Middle frontal gyrus (tissue), 1 donor: ENCODE data around the gene FGF18.
"Not testable (repeated sequence)": the region's sequence is repeated elsewhere in the genome, so short reads cannot be mapped to it uniquely, and the experiment has no call there.

ENCODE experiments used
- DNase-seq: peaks from one replicate; pipeline ENCODE4 v3.0.0-alpha.2; 2015; ENCODE audit warnings: low spot score; ENCODE audit errors: extremely low spot score

The FGF18 gene

GRCh38 chr5:171495122-171495700, 75.8 kb downstream of the FGF18 start:
- DNase-seq: no peak

- DNase-seq: no peak
These were observed 77.0 kb downstream of the FGF18 start for GRCh38 chr5:171496456-171496855.

GRCh38 chr5:171497494-171497893, 78.0 kb downstream of the FGF18 start:
- not testable (repeated sequence) for DNase-seq

DNA sequence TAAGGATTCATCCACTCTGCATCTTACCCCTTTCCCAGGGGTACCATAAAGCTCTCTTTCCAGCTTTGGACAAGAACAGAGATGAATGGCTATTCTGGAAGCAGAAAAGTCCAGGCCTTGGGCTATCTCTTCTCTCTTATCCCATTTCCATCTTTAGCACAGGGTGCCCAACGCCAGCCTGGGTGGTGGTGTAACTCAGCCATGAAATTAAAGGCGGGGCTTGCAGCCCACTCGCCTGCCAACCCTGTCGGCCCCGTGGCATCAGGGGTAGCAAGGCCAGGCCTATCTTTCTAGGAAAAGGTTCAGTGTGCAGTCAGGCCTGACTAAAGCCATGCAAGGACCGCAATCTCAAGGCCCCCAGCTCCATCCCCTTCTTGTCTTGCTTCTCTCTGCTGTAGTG, 78.7 kb downstream of the FGF18 start:
- DNase-seq: no peak

GRCh38 chr5:171499611-171500010, 80.2 kb downstream of the FGF18 start:
- DNase-seq: no peak

DNA sequence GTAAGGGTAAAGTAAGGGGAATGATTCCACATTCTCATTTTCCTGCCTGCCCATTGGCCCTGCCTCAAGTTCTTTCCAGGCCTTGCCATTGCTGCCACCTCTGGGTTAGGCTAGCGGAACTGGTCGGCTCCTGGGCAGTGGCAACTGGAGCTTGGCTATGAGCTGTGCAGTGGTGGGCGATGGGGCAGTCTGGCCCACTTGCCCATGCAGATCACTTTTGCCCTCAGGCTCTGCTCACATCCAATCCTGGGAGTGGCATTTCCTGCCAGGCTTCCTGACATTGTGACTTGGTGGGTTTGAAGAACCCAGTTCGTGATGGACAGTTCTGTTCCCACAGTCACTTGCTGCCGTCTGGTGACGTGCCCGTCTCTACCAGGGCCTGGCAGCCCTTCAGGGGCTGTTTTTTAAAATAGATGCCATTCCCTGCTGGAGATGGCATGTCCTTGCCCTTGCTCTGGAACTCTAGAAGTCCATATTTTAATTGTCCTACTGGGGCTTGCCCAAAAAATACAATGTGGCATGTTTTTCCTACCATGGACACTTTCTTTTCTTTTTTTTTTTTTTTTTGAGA, 86.1 kb downstream of the FGF18 start:
- DNase-seq: no peak

DNA sequence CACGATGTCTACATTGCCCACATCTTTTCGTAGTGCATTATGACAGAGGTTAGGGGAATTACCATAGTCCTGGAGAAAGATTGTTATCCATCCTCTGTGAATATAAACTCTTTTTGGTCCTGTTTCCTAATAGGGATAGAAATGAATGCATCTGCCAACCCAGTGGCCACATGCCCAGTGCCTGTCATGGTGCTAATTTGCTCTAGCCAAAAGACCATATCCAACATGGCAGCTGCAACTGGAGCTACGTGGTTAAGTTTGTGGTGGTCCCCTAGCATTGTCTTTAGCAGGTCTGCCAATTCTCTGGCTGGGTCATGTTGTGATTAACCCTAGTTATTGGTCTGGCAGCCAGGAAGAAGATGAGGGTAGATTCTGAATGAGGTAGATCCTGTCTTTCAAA, 87.5 kb downstream of the FGF18 start:
- no peak for DNase-seq
